Fibroblast of skin of right quadriceps (primary cell): ENCODE data around the gene KHK.
"Not testable (repeated sequence)": the region's sequence is repeated elsewhere in the genome, so short reads cannot be mapped to it uniquely, and the experiment has no call there.

Experiments used
- DNase-seq: peaks from one replicate; pipeline ENCODE4 v3.0.0-alpha.2; 2013

Gene KHK

GRCh38 chr2:27097341-27097740, 10.8 kb downstream of the KHK start:
- DNase-seq = no peak

- DNase-seq = no peak
These were observed 12.9 kb downstream of the KHK start for GRCh38 chr2:27099334-27099955.

GRCh38 chr2:27100036-27100435, 13.5 kb downstream of the KHK start:
- DNase-seq = no peak

GRCh38 chr2:27102329-27102728, 15.8 kb downstream of the KHK start:
- no peak for DNase-seq

GRCh38 chr2:27105981-27106380, 19.4 kb downstream of the KHK start:
- no peak for DNase-seq

- DNase-seq = no peak
These were observed 21.6 kb downstream of the KHK start for GRCh38 chr2:27108221-27108620.

GRCh38 chr2:27109083-27109482, 22.5 kb downstream of the KHK start:
- no peak for DNase-seq

- not testable (repeated sequence) for DNase-seq
These were observed 24.2 kb downstream of the KHK start for GRCh38 chr2:27110603-27111352.

- DNase-seq = not testable (repeated sequence)
These were observed 25.0 kb downstream of the KHK start for GRCh38 chr2:27111392-27112078.

- no peak for DNase-seq
These were observed 28.9 kb downstream of the KHK start for GRCh38 chr2:27115519-27115918.

- no peak for DNase-seq
These were observed 31.5 kb downstream of the KHK start for GRCh38 chr2:27117995-27118524.

GRCh38 chr2:27118525-27119329, 32.2 kb downstream of the KHK start, which contains the start of gene CGREF1:
Gene CGREF1 (minus strand): TSS chr2:27119128. CDS start chr2:27104366, 14,762 bp downstream.
- no peak for DNase-seq

- not testable (repeated sequence) for DNase-seq
These were observed 32.7 kb downstream of the KHK start for GRCh38 chr2:27119330-27119670.

GRCh38 chr2:27121906-27122305, 35.3 kb downstream of the KHK start:
- no peak for DNase-seq

GRCh38 chr2:27122791-27123190, 36.2 kb downstream of the KHK start:
- no peak for DNase-seq

GRCh38 chr2:27123302-27124150, 37.0 kb downstream of the KHK start, which contains the start of gene ABHD1:
Gene ABHD1 (plus strand): TSS chr2:27123815. CDS start chr2:27123949, 134 bp downstream.
- no peak for DNase-seq

GRCh38 chr2:27125104-27125503, 38.5 kb downstream of the KHK start:
- no peak for DNase-seq

GRCh38 chr2:27126252-27126710, 39.7 kb downstream of the KHK start:
- DNase-seq = no peak

- DNase-seq = no peak
These were observed 41.5 kb downstream of the KHK start for GRCh38 chr2:27127883-27128667.

GRCh38 chr2:27128668-27129571, 42.3 kb downstream of the KHK start:
- DNase-seq = no peak
